GM12878 (cell line): ENCODE data around the gene ESRP2. TPM values are rescaled to one million over a fixed set of nuclear protein-coding genes. Genes with fewer than 3 reads are reported as not detected.
A peak's percentile ranks its signal among the peaks of the same experiment; 100 is the strongest.

Source experiments
- ATAC-seq: fragments of 200-7000 bp; cut with Tn5 transposase; 3 replicates; pipeline ENCODE4 v1.9.1; 2020; ENCODE audit warnings: mild to moderate bottlenecking, moderate library complexity
- BruUV-seq: library from RNA; stranded (reverse); fragments of 400-500 nt; replicated peaks from 2 replicates; lab custom pipeline; 2021; lab: Mats Ljungman, UMichigan
- CTCF ChIA-PET: fragments of 300-600 bp; sonication (Branson Sonifier 250); formaldehyde crosslinking; extraction: SDS; loops from one replicate; lab custom pipeline; 2021; ENCODE audit warnings: inconsistent platforms; lab: Yijun Ruan, JAX
- POLR2A ChIA-PET: fragments of 350-600 bp; formaldehyde crosslinking; extraction: SDS; loops from one replicate; lab custom pipeline; 2021; ENCODE audit warnings: inconsistent platforms; lab: Charles Lee
- RAD21 ChIA-PET: fragments of 300-600 bp; sonication (Branson Sonifier 250); formaldehyde crosslinking; loops from one replicate; lab custom pipeline; 2023; ENCODE audit warnings: antibody characterized with exemption; ENCODE audit not compliant: unreplicated experiment; lab: Charles Lee
- SMC1A ChIA-PET: fragments of 300-600 bp; sonication (Branson Sonifier 250); formaldehyde crosslinking; loops from one replicate; lab custom pipeline; 2023; ENCODE audit not compliant: unreplicated experiment, uncharacterized antibody; lab: Charles Lee
- DNase-seq: peaks from one replicate; pipeline ENCODE4 v3.0.0-alpha.2; 2011; ENCODE audit warnings: low read depth, low spot score
- FAIRE-seq: peaks from 3 replicates; lab custom pipeline; 2011; peaks lifted over from hg19 to GRCh38; lab: Jason Lieb, UNC
- H2AFZ ChIP-seq: 2 replicates; pipeline ENCODE4 v1.6.0; 2011; ENCODE audit warnings: low read depth, low read length, control low read depth; ENCODE audit not compliant: control insufficient read depth
- H3K27ac ChIP-seq: 2 replicates; pipeline ENCODE4 v1.5.1; 2011; ENCODE audit warnings: control low read depth; ENCODE audit not compliant: control insufficient read depth, insufficient read depth
- H3K27me3 ChIP-seq, 2 experiments: replicated peaks in 1 of 2; 2 replicates each; pipeline versions ENCODE4 v1.6.0 to v1.6.1; 2011; ENCODE audit warnings: low read length in 1 of 2; ENCODE audit not compliant: control insufficient read depth in 2 of 2, insufficient read depth in 2 of 2
- H3K36me3 ChIP-seq, 2 experiments: 2 replicates each; pipeline ENCODE4 v1.5.1; 2011; ENCODE audit warnings: low read length in 1 of 2; ENCODE audit not compliant: control insufficient read depth in 2 of 2, insufficient read depth in 2 of 2
- H3K4me1 ChIP-seq: 2 replicates; pipeline ENCODE4 v1.6.1; 2011; ENCODE audit warnings: mild to moderate bottlenecking, low read length, moderate library complexity, mixed read lengths; ENCODE audit not compliant: control insufficient read depth, insufficient read depth
- H3K4me2 ChIP-seq: 2 replicates; pipeline ENCODE4 v1.6.0; 2011; ENCODE audit warnings: control low read depth; ENCODE audit not compliant: control insufficient read depth, insufficient read depth
- H3K4me3 ChIP-seq: fragments of 200-600 bp; sonication (generic); 2 replicates; pipeline ENCODE4 v1.5.1; 2016
- H3K79me2 ChIP-seq: 2 replicates; pipeline ENCODE4 v1.6.0; 2011; ENCODE audit warnings: low read length; ENCODE audit not compliant: control insufficient read depth, insufficient read depth
- H3K9ac ChIP-seq: 2 replicates; pipeline ENCODE4 v1.8.0; 2011; ENCODE audit warnings: low read length, control low read depth, mixed read lengths; ENCODE audit not compliant: control insufficient read depth, insufficient read depth
- H3K9me3 ChIP-seq: replicated peaks from 3 replicates; pipeline ENCODE4 v1.5.1; 2011; ENCODE audit warnings: mild to moderate bottlenecking, low read length; ENCODE audit not compliant: control insufficient read depth, insufficient read depth
- H4K20me1 ChIP-seq: 2 replicates; pipeline ENCODE4 v1.6.0; 2011; ENCODE audit not compliant: control insufficient read depth, insufficient read depth
- BHLHE40 ChIP-seq, 2 experiments: fragments of 450-650 bp in 1 of 2; IDR thresholded peaks; 2 replicates each; pipeline ENCODE4 v1.6.1; 2011 to 2017; ENCODE audit warnings: low read depth in 2 of 2, borderline replicate concordance in 1 of 2, improper control_type of control experiment in 1 of 2, low read length in 1 of 2, mild to moderate bottlenecking in 1 of 2
- IKZF1 ChIP-seq: fragments of 450-650 bp; conservative IDR thresholded peaks from 2 replicates; pipeline ENCODE4 v1.6.1; 2017; ENCODE audit warnings: antibody characterized with exemption, mild to moderate bottlenecking
- IKZF2 ChIP-seq, 2 experiments: fragments of 450-650 bp; IDR thresholded peaks; 2 replicates each; pipeline ENCODE4 v1.6.1; 2017; ENCODE audit warnings: mild to moderate bottlenecking in 2 of 2, moderate library complexity in 2 of 2
- NFIC ChIP-seq: IDR thresholded peaks from 2 replicates; pipeline ENCODE4 v1.6.1; 2012; ENCODE audit warnings: low read depth, mild to moderate bottlenecking, inconsistent platforms, low read length, moderate library complexity
- PAX5 ChIP-seq: IDR thresholded peaks from 2 replicates; pipeline ENCODE4 v1.6.1; 2011; ENCODE audit warnings: low read depth, low read length, borderline replicate concordance
- TAF1 ChIP-seq: IDR thresholded peaks from 2 replicates; pipeline ENCODE4 v1.6.1; 2011; ENCODE audit warnings: mild to moderate bottlenecking, low read depth, low read length, borderline replicate concordance
- ZBTB40 ChIP-seq: fragments of 450-650 bp; IDR thresholded peaks from 2 replicates; pipeline ENCODE4 v1.6.1; 2016; ENCODE audit warnings: mild to moderate bottlenecking, moderate library complexity, borderline replicate concordance
- ZNF687 ChIP-seq: fragments of 450-650 bp; IDR thresholded peaks from 2 replicates; pipeline ENCODE4 v1.6.1; 2017; ENCODE audit warnings: mild to moderate bottlenecking, moderate library complexity
- WGBS: methylation state at CpG from one replicate; pipeline ENCODE4 v1.1.6; 2016; ENCODE audit warnings: low lambda C conversion rate; ENCODE audit not compliant: insufficient replicate concordance, insufficient coverage; ENCODE audit errors: missing lambda C conversion rate; 5-methylcytosine and 5-hydroxymethylcytosine counted together
- in situ Hi-C: fragments of 300-500 bp; cut with MboI; formaldehyde crosslinking; loops from 9 replicates; pipeline ENCODE4 v1.14.3; 2018; ENCODE audit warnings: mixed read lengths
- intact Hi-C: fragments of 100-400 bp; cut with micrococcal nuclease; formaldehyde crosslinking; loops from one replicate; pipeline ENCODE4 v1.14.2; 2022; ENCODE audit not compliant: unreplicated experiment
- polyA plus RNA-seq, 11 experiments: library from polyadenylated mRNA; depleted of rRNA in 4 of 11; unstranded in 6 of 11; stranded (reverse) in 5 of 11; fragments of >200 nt; fragmentation: Nextera tagmentation in 4 of 11; fragmentation: Illumina TruSeq in 1 of 11; extraction: Ambion mirVana in 4 of 11; extraction: Trizol in 1 of 11; gene quantifications; 1 replicate in 1 of 11; 2 replicates in 10 of 11; pipeline versions ENCODE4 v1.2.1 to v1.2.3, GENCODE V29; 2011 to 2016; ENCODE audit warnings: inconsistent platforms in 2 of 11, missing spikeins in 2 of 11, low read depth in 1 of 11
- total RNA-seq, 4 experiments: library from RNA; depleted of rRNA in 3 of 4; stranded (reverse); fragments of >200 nt in 3 of 4; fragmentation: Illumina TruSeq in 1 of 4; extraction: Trizol in 1 of 4; gene quantifications; 2 replicates each; pipeline versions ENCODE4 v1.2.1 to v1.2.3, GENCODE V29; 2013 to 2021

Gene ESRP2
- total and polyA plus RNA-seq, 10 of the 15 experiments (the other 5 are each of a cell fraction or from before 2014, with no cell fraction given), result 0.04 to 0.64 (median 0.08) TPM; not detected in 3

- no peak for DNase-seq
- POLR2A ChIA-PET, result interaction anchor here (0.6 to 1.9 kb wide), 9 partner anchors 9 to 644 kb away, joined by 3 to 17 read pairs (median 4); partner anchors contain the start of gene NFATC3
- CTCF ChIA-PET, result interaction anchor here (0.7 to 9.0 kb wide), 12 partner anchors 14 to 271 kb away, joined by 3 to 747 read pairs (median 3); partner anchors contain the start of gene PLA2G15
- TF ChIP-seq IKZF2 (IDR thresholded peaks at IDR 0.05) (peak in 1 of 2 experiments; percentile 20; a peak in 2 of 4 replicates), ZBTB40 (no peak), NFIC (no peak), TAF1 (no peak), PAX5 (peak; percentile 79; the same call in 1 of the 2 replicates), BHLHE40 (IDR thresholded peaks at IDR 0.05; ENCODE audit: borderline replicate concordance in 1 of 2, low read depth in 2 of 2, low read length in 1 of 2) (peak; percentile 48 to 85; a peak in 3 of 4 replicates), ZNF687 (0 out of 2 replicates have a peak, but pooled peaks have one; percentile 37), IKZF1 (peak; percentile 52)
- FAIRE-seq, result no peak
- RAD21 ChIA-PET, result interaction anchor here (0.9 to 10.2 kb wide), 12 partner anchors 9 to 187 kb away, joined by 3 to 399 read pairs (median 4); partner anchors contain the start of gene PLA2G15
- Histone ChIP-seq H3K27me3 (no peaks in the 10 kb centered on the region), H3K27ac (peak overlapping the region; percentile 35), H3K79me2 (no peaks in the 10 kb centered on the region), H3K4me2 (peak overlapping the region; percentile 18), H3K36me3 (peaks cover 0 to 7% of the 10 kb centered on the region in 2 experiments; a peak in 3 of 4 replicates), H3K4me3 (no peak overlapping the region), H3K9ac (no peak overlapping the region), H3K4me1 (peaks cover 22% of the 10 kb centered on the region), H3K9me3 (no peaks in the 10 kb centered on the region), H4K20me1 (no peaks in the 10 kb centered on the region), H2AFZ (peak overlapping the region; percentile 29)
- WGBS, result 20% methylated on average over 13 of the region's 13 CpGs
- intact Hi-C loops (no loop called here), in situ Hi-C loops (loop anchor here (5.0 kb wide), 1 partner anchor 69 kb away; no protein-coding TSS in a partner anchor)
- SMC1A ChIA-PET, result interaction anchor here (0.9 to 2.7 kb wide), 17 partner anchors 9 to 359 kb away, joined by 3 to 32 read pairs (median 4); partner anchors contain the start of gene PLA2G15
- BruUV-seq, result no TSS peak
- ATAC-seq, result peak; percentile 66
These were observed 22.2 kb upstream of the ESRP2 start for GRCh38 chr16:68257906-68258800.
